Loucy (cell line): Measurements from ENCODE around the gene CCT3.

ENCODE experiments used
- EZH2phosphoT487 ChIP-seq: fragments of 200-600 bp; IDR thresholded peaks from 2 replicates; pipeline ENCODE4 v1.6.1; 2018; ENCODE audit warnings: antibody characterized with exemption, mild to moderate bottlenecking, moderate library complexity, borderline replicate concordance
- TF ChIP-seq, protein P1 (sequence below): fragments of 200-600 bp; sonication (generic); conservative IDR thresholded peaks from 2 replicates; pipeline ENCODE4 v1.5.1; 2014; ENCODE audit warnings: mild to moderate bottlenecking, antibody characterized with exemption, low read length

DNA sequence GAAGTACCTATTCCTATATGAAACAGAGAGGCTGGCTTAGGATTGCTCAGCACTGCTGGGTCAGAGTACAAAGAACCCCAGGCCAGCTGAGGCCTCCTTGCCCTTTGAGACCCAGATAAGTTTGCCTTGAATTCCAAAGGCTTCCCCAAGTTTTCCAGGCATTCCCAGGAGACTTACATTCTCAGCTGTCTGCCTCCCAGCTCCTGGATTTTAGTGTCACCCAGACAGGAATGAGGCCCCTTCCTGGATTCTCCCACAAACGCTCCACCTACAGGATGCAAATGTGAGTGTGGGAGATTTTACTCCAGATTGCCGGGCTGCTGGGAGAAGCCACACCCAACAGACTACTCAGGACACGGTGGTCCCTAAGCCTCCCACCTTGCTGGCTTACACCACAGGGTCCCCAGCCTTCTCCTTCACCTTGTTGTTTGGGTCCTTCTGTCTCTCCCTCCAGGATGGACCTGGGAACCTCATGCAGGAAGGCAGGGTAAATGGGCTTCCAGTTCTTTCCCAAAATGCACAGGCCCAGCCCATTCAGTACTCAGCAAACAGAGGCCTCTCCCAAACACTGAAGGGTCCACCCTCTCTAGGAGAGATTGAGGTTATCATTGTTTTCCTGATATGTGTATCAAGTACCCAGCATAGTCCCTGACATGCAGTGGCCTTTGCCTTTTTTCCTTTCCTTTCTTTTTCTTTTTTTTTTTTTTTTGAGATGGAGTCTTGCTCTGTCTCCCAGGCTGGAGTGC, 41.5 kb upstream of the CCT3 start:
- TF ChIP-seq, protein P1, sequence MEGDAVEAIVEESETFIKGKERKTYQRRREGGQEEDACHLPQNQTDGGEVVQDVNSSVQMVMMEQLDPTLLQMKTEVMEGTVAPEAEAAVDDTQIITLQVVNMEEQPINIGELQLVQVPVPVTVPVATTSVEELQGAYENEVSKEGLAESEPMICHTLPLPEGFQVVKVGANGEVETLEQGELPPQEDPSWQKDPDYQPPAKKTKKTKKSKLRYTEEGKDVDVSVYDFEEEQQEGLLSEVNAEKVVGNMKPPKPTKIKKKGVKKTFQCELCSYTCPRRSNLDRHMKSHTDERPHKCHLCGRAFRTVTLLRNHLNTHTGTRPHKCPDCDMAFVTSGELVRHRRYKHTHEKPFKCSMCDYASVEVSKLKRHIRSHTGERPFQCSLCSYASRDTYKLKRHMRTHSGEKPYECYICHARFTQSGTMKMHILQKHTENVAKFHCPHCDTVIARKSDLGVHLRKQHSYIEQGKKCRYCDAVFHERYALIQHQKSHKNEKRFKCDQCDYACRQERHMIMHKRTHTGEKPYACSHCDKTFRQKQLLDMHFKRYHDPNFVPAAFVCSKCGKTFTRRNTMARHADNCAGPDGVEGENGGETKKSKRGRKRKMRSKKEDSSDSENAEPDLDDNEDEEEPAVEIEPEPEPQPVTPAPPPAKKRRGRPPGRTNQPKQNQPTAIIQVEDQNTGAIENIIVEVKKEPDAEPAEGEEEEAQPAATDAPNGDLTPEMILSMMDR, result no peak
- TF ChIP-seq EZH2phosphoT487, result no peak
